ENCODE results near the gene LTB. TPM values are rescaled to one million over a fixed set of nuclear protein-coding genes. Genes with fewer than 3 reads are reported as not detected.

The LTB gene
- total RNA-seq, 1 experiment from 2014 or later, result 74.1 TPM

GRCh38 chr6:31622684-31623091, 40.5 kb upstream of the LTB start:
- H3K9ac ChIP-seq (ENCODE audit: low read length), result peak overlapping the region; percentile 100; the same call in 1 of the 2 replicates

GRCh38 chr6:31621991-31622390, 39.8 kb upstream of the LTB start:
- H3K27ac ChIP-seq (ENCODE audit: low read length), result peak overlapping the region; percentile 92
- H3K9me3 ChIP-seq (ENCODE audit: low read length), result no peaks in the 10 kb centered on the region
- peak overlapping the region; percentile 100 for H3K9ac ChIP-seq (ENCODE audit: low read length)
- no peaks in the 10 kb centered on the region for H3K9me2 ChIP-seq (replicated peaks; ENCODE audit: insufficient read depth, low read length)
- H2AFZ ChIP-seq (ENCODE audit: low read length), result no peak overlapping the region
- H3K4me3 ChIP-seq (ENCODE audit: low read length), result peak overlapping the region; percentile 99
- H3K4me2 ChIP-seq (ENCODE audit: low read depth, low read length, poor library complexity, severe bottlenecking), result peak overlapping the region; percentile 98
- peaks cover 38% of the 10 kb centered on the region for H4K20me1 ChIP-seq (ENCODE audit: insufficient read depth, low read depth, low read length)
- DNase-seq, result no peak
- H3K4me1 ChIP-seq (ENCODE audit: low read length), result peaks cover 21% of the 10 kb centered on the region
- peaks cover 52% of the 10 kb centered on the region for H3K36me3 ChIP-seq (ENCODE audit: insufficient read depth, low read length)
- no peaks in the 10 kb centered on the region for H3K27me3 ChIP-seq (ENCODE audit: low read length)
- H3K79me2 ChIP-seq (ENCODE audit: low read length), result peaks cover 46% of the 10 kb centered on the region

More at GRCh38 chr6:31622684-31623091, 40.5 kb upstream of the LTB start:
- Histone ChIP-seq H4K20me1 (ENCODE audit: insufficient read depth, low read depth, low read length) (peaks cover 39% of the 10 kb centered on the region), H3K9me3 (ENCODE audit: low read length) (no peaks in the 10 kb centered on the region), H3K4me2 (ENCODE audit: low read depth, low read length, poor library complexity, severe bottlenecking) (peak overlapping the region; percentile 98), H3K27ac (ENCODE audit: low read length) (no peak overlapping the region), H3K9me2 (replicated peaks; ENCODE audit: insufficient read depth, low read length) (no peaks in the 10 kb centered on the region), H2AFZ (ENCODE audit: low read length) (no peak overlapping the region), H3K4me1 (ENCODE audit: low read length) (peaks cover 21% of the 10 kb centered on the region), H3K4me3 (ENCODE audit: low read length) (no peak overlapping the region), H3K36me3 (ENCODE audit: insufficient read depth, low read length) (peaks cover 59% of the 10 kb centered on the region), H3K27me3 (ENCODE audit: low read length) (no peaks in the 10 kb centered on the region), H3K79me2 (ENCODE audit: low read length) (peaks cover 46% of the 10 kb centered on the region)
- peak; percentile 38 for DNase-seq

GRCh38 chr6:31621320-31621939, 39.2 kb upstream of the LTB start:
- DNase-seq, result peak; percentile 39
- Histone ChIP-seq H2AFZ (ENCODE audit: low read length) (no peak overlapping the region), H3K27me3 (ENCODE audit: low read length) (no peaks in the 10 kb centered on the region), H3K9me3 (ENCODE audit: low read length) (no peaks in the 10 kb centered on the region), H3K27ac (ENCODE audit: low read length) (peak overlapping the region; percentile 92), H3K36me3 (ENCODE audit: insufficient read depth, low read length) (peaks cover 47% of the 10 kb centered on the region), H3K79me2 (ENCODE audit: low read length) (peaks cover 46% of the 10 kb centered on the region), H3K9ac (ENCODE audit: low read length) (peak overlapping the region; percentile 100), H3K4me1 (ENCODE audit: low read length) (peaks cover 21% of the 10 kb centered on the region), H3K4me3 (ENCODE audit: low read length) (peak overlapping the region; percentile 99), H4K20me1 (ENCODE audit: insufficient read depth, low read depth, low read length) (peaks cover 32% of the 10 kb centered on the region), H3K9me2 (replicated peaks; ENCODE audit: insufficient read depth, low read length) (no peaks in the 10 kb centered on the region), H3K4me2 (ENCODE audit: low read depth, low read length, poor library complexity, severe bottlenecking) (peak overlapping the region; percentile 98)

GRCh38 chr6:31620586-31621319, 38.5 kb upstream of the LTB start, which contains the start of gene PRRC2A:
Gene PRRC2A, plus strand, starts transcription at chr6:31620715. Its CDS starts 2,075 bp downstream, at chr6:31622790.
- H3K27ac ChIP-seq (ENCODE audit: low read length), result peak within 1 kb of the TSS; percentile 96
- H4K20me1 ChIP-seq (ENCODE audit: insufficient read depth, low read depth, low read length), result peaks cover 29% of the 10 kb centered on the region
- no peaks in the 10 kb centered on the region for H3K27me3 ChIP-seq (ENCODE audit: low read length)
- no peaks in the 10 kb centered on the region for H3K9me3 ChIP-seq (ENCODE audit: low read length)
- DNase-seq, result peak; percentile 91
- H3K36me3 ChIP-seq (ENCODE audit: insufficient read depth, low read length), result peaks cover 41% of the 10 kb centered on the region
- no peaks in the 10 kb centered on the region for H3K9me2 ChIP-seq (replicated peaks; ENCODE audit: insufficient read depth, low read length)
- H3K79me2 ChIP-seq (ENCODE audit: low read length), result peaks cover 42% of the 10 kb centered on the region
- H3K4me2 ChIP-seq (ENCODE audit: low read depth, low read length, poor library complexity, severe bottlenecking), result peak within 1 kb of the TSS; percentile 98
- H3K4me3 ChIP-seq (ENCODE audit: low read length), result peak within 1 kb of the TSS; percentile 99
- peak within 1 kb of the TSS; percentile 100 for H3K9ac ChIP-seq (ENCODE audit: low read length)
- H2AFZ ChIP-seq (ENCODE audit: low read length), result peak within 1 kb of the TSS; percentile 87; the same call in 1 of the 2 replicates
- H3K4me1 ChIP-seq (ENCODE audit: low read length), result peaks cover 25% of the 10 kb centered on the region

GRCh38 chr6:31619805-31620585, 37.8 kb upstream of the LTB start:
- H3K4me3 ChIP-seq (ENCODE audit: low read length), result peak overlapping the region; percentile 72
- H3K36me3 ChIP-seq (ENCODE audit: insufficient read depth, low read length), result peaks cover 33% of the 10 kb centered on the region
- H3K9me3 ChIP-seq (ENCODE audit: low read length), result no peaks in the 10 kb centered on the region
- peak overlapping the region; percentile 98 for H3K4me2 ChIP-seq (ENCODE audit: low read depth, low read length, poor library complexity, severe bottlenecking)
- no peaks in the 10 kb centered on the region for H3K27me3 ChIP-seq (ENCODE audit: low read length)
- H3K79me2 ChIP-seq (ENCODE audit: low read length), result peaks cover 39% of the 10 kb centered on the region
- peak; percentile 100 for DNase-seq
- peak overlapping the region; percentile 96 for H3K27ac ChIP-seq (ENCODE audit: low read length)
- no peaks in the 10 kb centered on the region for H3K9me2 ChIP-seq (replicated peaks; ENCODE audit: insufficient read depth, low read length)
- peak overlapping the region; percentile 87; the same call in 1 of the 2 replicates for H2AFZ ChIP-seq (ENCODE audit: low read length)
- H3K4me1 ChIP-seq (ENCODE audit: low read length), result peaks cover 32% of the 10 kb centered on the region
- peak overlapping the region; percentile 86 for H3K9ac ChIP-seq (ENCODE audit: low read length)
- peaks cover 23% of the 10 kb centered on the region for H4K20me1 ChIP-seq (ENCODE audit: insufficient read depth, low read depth, low read length)

GRCh38 chr6:31617010-31617409, 34.8 kb upstream of the LTB start:
- no peaks in the 10 kb centered on the region for H3K9me2 ChIP-seq (replicated peaks; ENCODE audit: insufficient read depth, low read length)
- no peak overlapping the region for H3K27ac ChIP-seq (ENCODE audit: low read length)
- H3K9ac ChIP-seq (ENCODE audit: low read length), result no peak overlapping the region
- H3K4me1 ChIP-seq (ENCODE audit: low read length), result peaks cover 33% of the 10 kb centered on the region
- H3K79me2 ChIP-seq (ENCODE audit: low read length), result peaks cover 14% of the 10 kb centered on the region
- no peaks in the 10 kb centered on the region for H3K27me3 ChIP-seq (ENCODE audit: low read length)
- H3K4me2 ChIP-seq (ENCODE audit: low read depth, low read length, poor library complexity, severe bottlenecking), result no peak overlapping the region
- H4K20me1 ChIP-seq (ENCODE audit: insufficient read depth, low read depth, low read length), result peaks cover 6% of the 10 kb centered on the region; the same call in 1 of the 2 replicates
- DNase-seq, result peak; percentile 40
- no peaks in the 10 kb centered on the region for H3K9me3 ChIP-seq (ENCODE audit: low read length)
- no peak overlapping the region for H3K4me3 ChIP-seq (ENCODE audit: low read length)
- H2AFZ ChIP-seq (ENCODE audit: low read length), result no peak overlapping the region
- peaks cover 8% of the 10 kb centered on the region; the same call in 1 of the 2 replicates for H3K36me3 ChIP-seq (ENCODE audit: insufficient read depth, low read length)

GRCh38 chr6:31615748-31616147, 33.5 kb upstream of the LTB start:
- Histone ChIP-seq H3K4me2 (ENCODE audit: low read depth, low read length, poor library complexity, severe bottlenecking) (no peak overlapping the region), H3K9ac (ENCODE audit: low read length) (no peak overlapping the region), H3K9me2 (replicated peaks; ENCODE audit: insufficient read depth, low read length) (no peaks in the 10 kb centered on the region), H3K27me3 (ENCODE audit: low read length) (no peaks in the 10 kb centered on the region), H3K36me3 (ENCODE audit: insufficient read depth, low read length) (no peaks in the 10 kb centered on the region), H3K27ac (ENCODE audit: low read length) (no peak overlapping the region), H3K4me1 (ENCODE audit: low read length) (peaks cover 30% of the 10 kb centered on the region), H4K20me1 (ENCODE audit: insufficient read depth, low read depth, low read length) (no peaks in the 10 kb centered on the region), H2AFZ (ENCODE audit: low read length) (no peak overlapping the region), H3K4me3 (ENCODE audit: low read length) (no peak overlapping the region), H3K79me2 (ENCODE audit: low read length) (peaks cover 1% of the 10 kb centered on the region), H3K9me3 (ENCODE audit: low read length) (no peaks in the 10 kb centered on the region)
- DNase-seq, result peak; percentile 41

Data from Karpas-422 (cell line).